Mesenchymal stem cell (in vitro differentiated cells and primary cell): ENCODE data around the gene PPP1R36.
A peak's percentile ranks its signal among the peaks of the same experiment; 100 is the strongest.
"Not testable (repeated sequence)": the region's sequence is repeated elsewhere in the genome, so short reads cannot be mapped to it uniquely, and the experiment has no call there.

Experiments used
- DNase-seq: peaks from one replicate; pipeline ENCODE4 v3.0.0-alpha.2; 2013
- H2AFZ ChIP-seq: one replicate; pipeline ENCODE4 v1.6.1; 2013; ENCODE audit warnings: low read depth, mild to moderate bottlenecking, control low read depth, inconsistent platforms, low read length, moderate library complexity
- H2AK5ac ChIP-seq: 2 replicates; pipeline ENCODE4 v1.6.1; 2013; ENCODE audit warnings: low read length, moderate library complexity, mild to moderate bottlenecking, inconsistent platforms; ENCODE audit not compliant: severe bottlenecking
- H2BK120ac ChIP-seq: one replicate; pipeline ENCODE4 v1.6.1; 2013; ENCODE audit warnings: low read depth, mild to moderate bottlenecking, inconsistent platforms, low read length, moderate library complexity
- H2BK12ac ChIP-seq, 2 experiments: one replicate each; pipeline ENCODE4 v1.6.1; 2013; ENCODE audit warnings: inconsistent platforms in 2 of 2, low read length in 2 of 2, mild to moderate bottlenecking in 2 of 2, moderate library complexity in 2 of 2, control low read depth in 1 of 2
- H2BK15ac ChIP-seq: one replicate; pipeline ENCODE4 v1.6.1; 2013; ENCODE audit warnings: mild to moderate bottlenecking, low read depth, inconsistent platforms; ENCODE audit not compliant: poor library complexity, severe bottlenecking
- H2BK5ac ChIP-seq: 2 replicates; pipeline ENCODE4 v1.6.1; 2013; ENCODE audit warnings: low read depth, mild to moderate bottlenecking, low read length, control low read depth, inconsistent platforms; ENCODE audit not compliant: poor library complexity, severe bottlenecking
- H3K14ac ChIP-seq, 2 experiments: one replicate each; pipeline ENCODE4 v1.6.1; 2013; ENCODE audit warnings: inconsistent platforms in 2 of 2, low read length in 2 of 2, control low read depth in 1 of 2, mild to moderate bottlenecking in 1 of 2, moderate library complexity in 1 of 2
- H3K18ac ChIP-seq, 2 experiments: one replicate each; pipeline ENCODE4 v1.6.1; 2013; ENCODE audit warnings: inconsistent platforms in 2 of 2, low read length in 2 of 2, control low read depth in 1 of 2, low read depth in 1 of 2, mild to moderate bottlenecking in 1 of 2
- H3K23ac ChIP-seq, 2 experiments: one replicate each; pipeline ENCODE4 v1.6.1; 2013; ENCODE audit warnings: inconsistent platforms in 2 of 2, low read length in 2 of 2, mild to moderate bottlenecking in 2 of 2, moderate library complexity in 2 of 2, control low read depth in 1 of 2
- H3K27ac ChIP-seq: 2 replicates; pipeline ENCODE4 v1.5.1; 2013; ENCODE audit warnings: mild to moderate bottlenecking, moderate library complexity, low read length, control low read depth, inconsistent platforms; ENCODE audit not compliant: poor library complexity, severe bottlenecking
- H3K27me3 ChIP-seq, 2 experiments: 2 replicates each; pipeline versions ENCODE4 v1.6.1 to v1.7.0; 2013; ENCODE audit warnings: low read length in 2 of 2, mild to moderate bottlenecking in 2 of 2, moderate library complexity in 2 of 2, control low read depth in 1 of 2, inconsistent platforms in 1 of 2; ENCODE audit not compliant: control insufficient read depth in 1 of 2, insufficient read depth in 1 of 2
- H3K36me3 ChIP-seq, 2 experiments: 2 replicates each; pipeline versions ENCODE4 v1.6.1 to v1.7.0; 2013; ENCODE audit warnings: low read length in 2 of 2, control low read depth in 1 of 2, inconsistent platforms in 1 of 2, low read depth in 1 of 2, mild to moderate bottlenecking in 1 of 2; ENCODE audit not compliant: insufficient read depth in 2 of 2, control insufficient read depth in 1 of 2
- H3K4ac ChIP-seq, 2 experiments: one replicate each; pipeline ENCODE4 v1.6.1; 2013; ENCODE audit warnings: inconsistent platforms in 2 of 2, low read length in 2 of 2, mild to moderate bottlenecking in 2 of 2, moderate library complexity in 2 of 2, control low read depth in 1 of 2, low read depth in 1 of 2
- H3K4me1 ChIP-seq: 2 replicates; pipeline ENCODE4 v1.6.1; 2013; ENCODE audit warnings: low read depth, low read length, control low read depth; ENCODE audit not compliant: control insufficient read depth, insufficient read depth
- H3K4me2 ChIP-seq: 2 replicates; pipeline ENCODE4 v1.6.1; 2013; ENCODE audit warnings: low read length, mild to moderate bottlenecking, inconsistent platforms; ENCODE audit not compliant: poor library complexity, severe bottlenecking
- H3K4me3 ChIP-seq, 2 experiments: 2 replicates each; pipeline versions ENCODE4 v1.5.1 to v1.7.0; 2013; ENCODE audit warnings: low read length in 2 of 2, mild to moderate bottlenecking in 2 of 2, control low read depth in 1 of 2, low read depth in 1 of 2; ENCODE audit not compliant: insufficient read depth in 1 of 2
- H3K79me1 ChIP-seq: replicated peaks from 2 replicates; pipeline ENCODE4 v1.6.1; 2013; ENCODE audit warnings: mild to moderate bottlenecking, control low read depth, low read length, inconsistent platforms; ENCODE audit not compliant: poor library complexity, severe bottlenecking
- H3K9ac ChIP-seq: 2 replicates; pipeline ENCODE4 v1.7.0; 2013; ENCODE audit warnings: mild to moderate bottlenecking, low read length, moderate library complexity
- H3K9me3 ChIP-seq: 2 replicates; pipeline ENCODE4 v1.7.0; 2013; ENCODE audit warnings: mild to moderate bottlenecking, low read length; ENCODE audit not compliant: control insufficient read depth
- H4K8ac ChIP-seq: one replicate; pipeline ENCODE4 v1.6.1; 2013; ENCODE audit warnings: inconsistent platforms, mild to moderate bottlenecking, low read length, moderate library complexity
- H4K91ac ChIP-seq: one replicate; pipeline ENCODE4 v1.6.1; 2013; ENCODE audit warnings: mild to moderate bottlenecking, low read length, inconsistent platforms
- WGBS: methylation state at CpG from one replicate; pipeline ENCODE4 v1.1.7; 2013; ENCODE audit warnings: mixed read lengths; 5-methylcytosine and 5-hydroxymethylcytosine counted together

Gene PPP1R36

GRCh38 chr14:64558216-64558615 is 8.5 kb downstream of the PPP1R36 start:
- not testable (repeated sequence) for H2BK5ac ChIP-seq, H3K23ac ChIP-seq, H4K8ac ChIP-seq, H3K9ac ChIP-seq, H2AFZ ChIP-seq, H3K4me3 ChIP-seq, DNase-seq, H3K27ac ChIP-seq, H3K18ac ChIP-seq, H2BK120ac ChIP-seq, H3K4me1 ChIP-seq, H2BK12ac ChIP-seq, H3K36me3 ChIP-seq, H3K79me1 ChIP-seq, H3K27me3 ChIP-seq, H4K91ac ChIP-seq, H3K9me3 ChIP-seq, H2AK5ac ChIP-seq, H2BK15ac ChIP-seq, H3K4ac ChIP-seq, H3K4me2 ChIP-seq, H3K14ac ChIP-seq
- 91% methylated on average over 2 of the region's 2 CpGs for WGBS

GRCh38 chr14:64561631-64562030 is 11.9 kb downstream of the PPP1R36 start:
- Histone ChIP-seq H3K14ac (no peak overlapping the region), H3K4me2 (no peak overlapping the region), H2AK5ac (no peak overlapping the region), H4K8ac (no peak overlapping the region), H2BK5ac (no peak overlapping the region), H3K36me3 (no peaks in the 10 kb centered on the region), H3K27ac (no peak overlapping the region), H3K4me1 (peaks cover 3% of the 10 kb centered on the region), H2BK15ac (no peak overlapping the region), H3K23ac (no peak overlapping the region), H3K79me1 (no peaks in the 10 kb centered on the region), H2AFZ (no peak overlapping the region), H2BK12ac (no peak overlapping the region), H3K9me3 (no peaks in the 10 kb centered on the region), H2BK120ac (no peak overlapping the region), H4K91ac (no peak overlapping the region), H3K18ac (no peak overlapping the region), H3K9ac (no peak overlapping the region), H3K27me3 (no peaks in the 10 kb centered on the region), H3K4me3 (no peak overlapping the region), H3K4ac (no peak overlapping the region)
- WGBS: 92% methylated on average over 2 of the region's 2 CpGs
- DNase-seq: no peak

GRCh38 chr14:64562436-64562835 is 12.7 kb downstream of the PPP1R36 start:
- Histone ChIP-seq H3K23ac (no peak overlapping the region), H3K4ac (no peak overlapping the region), H3K27me3 (no peaks in the 10 kb centered on the region), H2BK5ac (no peak overlapping the region), H2BK12ac (peak overlapping the region in 1 of 2 experiments; percentile 38), H2AK5ac (peak overlapping the region; percentile 40), H3K18ac (no peak overlapping the region), H4K8ac (no peak overlapping the region), H3K79me1 (no peaks in the 10 kb centered on the region), H4K91ac (no peak overlapping the region), H3K9me3 (no peaks in the 10 kb centered on the region), H2BK120ac (no peak overlapping the region), H3K4me1 (peaks cover 3% of the 10 kb centered on the region), H2BK15ac (no peak overlapping the region), H2AFZ (no peak overlapping the region), H3K4me2 (no peak overlapping the region), H3K9ac (no peak overlapping the region), H3K14ac (no peak overlapping the region), H3K27ac (no peak overlapping the region), H3K36me3 (no peaks in the 10 kb centered on the region), H3K4me3 (no peak overlapping the region)
- no peak for DNase-seq

GRCh38 chr14:64563696-64564095 is 13.9 kb downstream of the PPP1R36 start:
- H3K4me1 ChIP-seq: peaks cover 3% of the 10 kb centered on the region
- no peak overlapping the region for H3K4me3 ChIP-seq
- no peak overlapping the region for H2BK120ac ChIP-seq
- no peak overlapping the region for H4K8ac ChIP-seq
- no peak overlapping the region for H2AFZ ChIP-seq
- no peak overlapping the region for H3K4me2 ChIP-seq
- no peak overlapping the region for H2AK5ac ChIP-seq
- no peak overlapping the region for H2BK5ac ChIP-seq
- no peaks in the 10 kb centered on the region for H3K79me1 ChIP-seq
- no peaks in the 10 kb centered on the region for H3K9me3 ChIP-seq
- no peak overlapping the region for H4K91ac ChIP-seq
- no peak overlapping the region for H3K27ac ChIP-seq
- WGBS: 86% methylated on average over 6 of the region's 6 CpGs
- H2BK15ac ChIP-seq: no peak overlapping the region
- no peak overlapping the region for H3K14ac ChIP-seq
- H3K36me3 ChIP-seq: no peaks in the 10 kb centered on the region
- no peaks in the 10 kb centered on the region for H3K27me3 ChIP-seq
- no peak overlapping the region for H3K4ac ChIP-seq
- DNase-seq: no peak
- H3K18ac ChIP-seq: no peak overlapping the region
- H3K9ac ChIP-seq: no peak overlapping the region
- H3K23ac ChIP-seq: no peak overlapping the region
- no peak overlapping the region for H2BK12ac ChIP-seq
